Measurements from ENCODE around the gene TDP1. TPM values are rescaled to one million over a fixed set of nuclear protein-coding genes. Genes with fewer than 3 reads are reported as not detected.

The TDP1 gene
- total RNA-seq, 4 donors from 2014 or later, result 9.1 to 24.5 (median 16.4) TPM

DNA sequence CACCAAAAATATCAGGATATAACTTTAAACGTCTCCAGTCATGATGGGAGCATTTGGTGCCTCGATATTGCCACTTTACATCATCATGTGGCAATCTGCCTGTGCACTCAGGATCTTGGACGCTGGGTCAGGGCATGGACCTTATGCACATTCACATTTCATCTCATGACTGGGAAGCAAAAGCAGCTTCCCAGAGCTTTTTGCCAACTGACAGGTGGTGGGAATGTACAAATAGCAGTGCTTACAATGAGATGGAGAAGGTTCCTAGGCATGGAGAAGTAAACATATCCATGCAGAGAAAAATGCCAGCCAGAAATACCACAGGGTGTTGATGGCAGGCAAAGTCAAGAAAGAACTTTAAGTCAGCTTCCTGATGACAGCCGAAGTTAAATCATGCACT is 31.5 kb upstream of the TDP1 start:
- Histone ChIP-seq H3K27me3 (no peaks in the 10 kb centered on the region), H3K9me3 (no peaks in the 10 kb centered on the region), H3K36me3 (peaks cover 0 to 7% (median 0%) of the 10 kb centered on the region in 3 donors), H3K27ac (no peak overlapping the region), H3K4me3 (no peak overlapping the region), H3K4me1 (no peaks in the 10 kb centered on the region)
- no peak for TF ChIP-seq POLR2A (IDR thresholded peaks at IDR 0.05)
- TF ChIP-seq, protein P1, sequence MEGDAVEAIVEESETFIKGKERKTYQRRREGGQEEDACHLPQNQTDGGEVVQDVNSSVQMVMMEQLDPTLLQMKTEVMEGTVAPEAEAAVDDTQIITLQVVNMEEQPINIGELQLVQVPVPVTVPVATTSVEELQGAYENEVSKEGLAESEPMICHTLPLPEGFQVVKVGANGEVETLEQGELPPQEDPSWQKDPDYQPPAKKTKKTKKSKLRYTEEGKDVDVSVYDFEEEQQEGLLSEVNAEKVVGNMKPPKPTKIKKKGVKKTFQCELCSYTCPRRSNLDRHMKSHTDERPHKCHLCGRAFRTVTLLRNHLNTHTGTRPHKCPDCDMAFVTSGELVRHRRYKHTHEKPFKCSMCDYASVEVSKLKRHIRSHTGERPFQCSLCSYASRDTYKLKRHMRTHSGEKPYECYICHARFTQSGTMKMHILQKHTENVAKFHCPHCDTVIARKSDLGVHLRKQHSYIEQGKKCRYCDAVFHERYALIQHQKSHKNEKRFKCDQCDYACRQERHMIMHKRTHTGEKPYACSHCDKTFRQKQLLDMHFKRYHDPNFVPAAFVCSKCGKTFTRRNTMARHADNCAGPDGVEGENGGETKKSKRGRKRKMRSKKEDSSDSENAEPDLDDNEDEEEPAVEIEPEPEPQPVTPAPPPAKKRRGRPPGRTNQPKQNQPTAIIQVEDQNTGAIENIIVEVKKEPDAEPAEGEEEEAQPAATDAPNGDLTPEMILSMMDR (IDR thresholded peaks at IDR 0.05), result no peak
- 71 to 75% methylated on average over 4 of the region's 4 CpGs for WGBS, 2 donors
- intact Hi-C loops (cut with DNase I), result no loop called here
- DNase-seq, result no peak

DNA sequence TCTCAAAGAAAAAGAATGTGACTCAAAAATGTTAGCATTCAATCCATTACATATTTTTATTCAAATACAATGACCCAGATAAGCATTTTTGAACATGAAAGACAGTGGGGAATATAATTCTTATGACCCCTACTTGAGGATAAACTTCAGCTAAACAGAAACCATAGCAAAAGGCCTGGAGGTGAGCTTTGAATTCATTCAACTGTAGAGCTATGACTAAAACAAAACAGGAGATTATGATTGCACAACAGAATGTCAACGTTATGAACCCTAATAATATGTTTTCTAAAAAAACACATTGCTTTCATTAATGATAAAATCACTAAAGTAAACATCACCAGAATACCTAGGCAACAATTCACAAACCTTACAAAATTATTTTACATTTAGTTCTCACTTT is 29.0 kb upstream of the TDP1 start:
- Histone ChIP-seq H3K27me3 (no peaks in the 10 kb centered on the region), H3K4me1 (no peaks in the 10 kb centered on the region), H3K36me3 (peaks cover 0 to 25% (median 0%) of the 10 kb centered on the region in 3 donors), H3K4me3 (no peak overlapping the region), H3K9me3 (no peaks in the 10 kb centered on the region), H3K27ac (no peak overlapping the region)
- 6 to 11% methylated on average over 1 of the region's 1 CpG for WGBS, 2 donors
- TF ChIP-seq, protein P1 (IDR thresholded peaks at IDR 0.05), result no peak
- intact Hi-C loops (cut with DNase I), result no loop called here
- DNase-seq, result no peak

DNA sequence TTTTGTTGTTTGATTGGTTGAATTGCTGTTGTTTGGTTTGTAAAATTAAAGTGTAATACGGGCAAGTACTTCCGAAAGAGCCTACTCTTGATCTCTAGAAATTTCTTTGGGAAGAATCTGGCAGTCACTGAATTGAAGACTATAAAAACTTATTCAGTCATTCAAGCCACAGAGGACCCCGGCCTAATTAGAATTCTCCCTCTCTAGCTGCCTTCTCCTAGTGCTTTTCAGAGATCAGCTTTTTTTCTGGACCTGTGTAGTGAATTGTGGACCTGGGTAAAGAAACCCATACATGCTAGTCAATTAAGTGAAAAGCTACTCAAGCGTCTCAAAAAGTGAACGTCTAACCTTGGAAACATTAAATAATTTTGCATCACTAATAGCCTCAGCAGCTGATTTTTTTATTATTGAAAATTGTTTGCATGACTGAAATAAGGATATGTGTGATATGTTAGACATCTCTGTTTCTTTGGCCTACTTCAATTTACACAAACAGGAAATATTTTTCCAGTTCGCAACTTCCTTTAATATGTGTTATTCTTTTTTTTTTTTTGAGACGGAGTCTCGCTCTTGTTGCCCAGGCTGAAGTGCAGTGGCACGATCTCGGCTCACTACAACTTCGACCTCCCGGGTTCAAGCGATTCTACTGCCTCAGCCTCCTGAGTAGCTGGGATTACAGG is 28.4 kb upstream of the TDP1 start:
- H3K27ac ChIP-seq, result no peak overlapping the region
- TF ChIP-seq POLR2A (IDR thresholded peaks at IDR 0.05), result no peak
- TF ChIP-seq, protein P1 (IDR thresholded peaks at IDR 0.05), result no peak
- no peaks in the 10 kb centered on the region for H3K4me1 ChIP-seq
- no peak for DNase-seq
- no peaks in the 10 kb centered on the region for H3K27me3 ChIP-seq
- H3K4me3 ChIP-seq, result no peak overlapping the region
- 85 to 88% methylated on average over 11 to 13 of the region's 13 CpGs for WGBS, 2 donors
- intact Hi-C loops (cut with DNase I), result no loop called here
- peaks cover 0 to 32% (median 0%) of the 10 kb centered on the region in 3 donors for H3K36me3 ChIP-seq
- no peaks in the 10 kb centered on the region for H3K9me3 ChIP-seq

DNA sequence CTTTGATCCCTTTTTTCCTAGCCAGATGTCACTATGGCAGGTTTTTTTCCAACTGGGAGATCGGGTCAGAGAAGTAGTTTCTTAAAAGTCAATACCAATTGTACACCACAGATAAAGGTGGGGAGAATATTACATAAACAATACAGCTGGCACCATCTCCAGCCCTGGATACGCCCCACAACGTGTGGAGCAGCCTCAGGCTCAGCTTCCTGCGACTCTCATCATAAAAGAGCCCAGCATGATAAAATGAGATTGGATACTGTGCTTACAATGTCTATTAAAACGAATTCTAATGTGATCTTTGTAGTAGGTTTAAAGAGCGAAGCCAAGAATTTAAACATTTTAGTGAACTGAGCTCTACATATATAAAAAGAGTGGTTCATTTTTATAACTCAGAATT is 22.7 kb upstream of the TDP1 start:
- TF ChIP-seq POLR2A (IDR thresholded peaks at IDR 0.05), result no peak
- TF ChIP-seq, protein P1 (IDR thresholded peaks at IDR 0.05), result no peak
- Histone ChIP-seq H3K9me3 (no peaks in the 10 kb centered on the region), H3K4me3 (no peak overlapping the region), H3K27ac (no peak overlapping the region), H3K4me1 (no peaks in the 10 kb centered on the region), H3K27me3 (no peaks in the 10 kb centered on the region), H3K36me3 (peaks cover 0 to 25% (median 0%) of the 10 kb centered on the region in 3 donors)
- intact Hi-C loops (cut with DNase I), result no loop called here
- no peak for DNase-seq
- 42 to 58% methylated on average over 6 of the region's 6 CpGs for WGBS, 2 donors

DNA sequence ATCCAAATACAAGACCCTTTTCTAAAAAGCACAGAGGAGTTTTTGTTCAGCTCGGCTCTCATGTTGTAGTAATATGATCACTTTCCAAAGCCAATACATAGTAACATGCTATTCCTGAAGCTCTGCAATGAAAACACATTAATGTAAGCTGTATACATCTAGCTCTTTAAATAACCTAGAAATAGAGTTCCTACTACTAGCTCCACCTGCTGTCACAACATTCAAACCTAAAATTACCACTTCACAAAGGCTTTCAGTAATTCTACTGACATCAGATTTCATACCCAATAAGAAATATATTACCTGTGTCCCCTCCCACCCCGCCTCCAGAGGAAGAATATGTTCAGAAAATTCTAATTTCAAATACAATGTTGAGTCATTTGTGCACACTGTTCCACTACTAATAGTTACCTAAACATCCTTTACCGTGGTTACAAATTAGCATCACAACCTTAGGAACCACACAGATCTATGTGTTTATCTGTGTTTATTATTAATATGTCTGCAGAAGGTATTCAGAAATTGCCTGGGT is 19.0 kb upstream of the TDP1 start:
- no peak for TF ChIP-seq POLR2A (IDR thresholded peaks at IDR 0.05)
- TF ChIP-seq, protein P1 (IDR thresholded peaks at IDR 0.05), result no peak
- Histone ChIP-seq H3K9me3 (no peaks in the 10 kb centered on the region), H3K4me3 (no peak overlapping the region), H3K36me3 (peaks cover 0 to 6% (median 0%) of the 10 kb centered on the region in 3 donors), H3K4me1 (no peaks in the 10 kb centered on the region), H3K27ac (no peak overlapping the region), H3K27me3 (no peaks in the 10 kb centered on the region)
- intact Hi-C loops (cut with DNase I), result no loop called here
- no peak for DNase-seq
- WGBS, 2 donors, result 44 to 52% methylated on average over 3 of the region's 3 CpGs
